Left forelimb (tissue), 1 donor: ENCODE data around the gene SRSF12.
A peak's percentile ranks its signal among the peaks of the same experiment; 100 is the strongest.
"Not testable (repeated sequence)": the region's sequence is repeated elsewhere in the genome, so short reads cannot be mapped to it uniquely, and the experiment has no call there.

Experiments
- DNase-seq: peaks from one replicate; pipeline ENCODE4 v3.0.0-alpha.2; 2018; ENCODE audit warnings: low spot score

The SRSF12 gene

DNA sequence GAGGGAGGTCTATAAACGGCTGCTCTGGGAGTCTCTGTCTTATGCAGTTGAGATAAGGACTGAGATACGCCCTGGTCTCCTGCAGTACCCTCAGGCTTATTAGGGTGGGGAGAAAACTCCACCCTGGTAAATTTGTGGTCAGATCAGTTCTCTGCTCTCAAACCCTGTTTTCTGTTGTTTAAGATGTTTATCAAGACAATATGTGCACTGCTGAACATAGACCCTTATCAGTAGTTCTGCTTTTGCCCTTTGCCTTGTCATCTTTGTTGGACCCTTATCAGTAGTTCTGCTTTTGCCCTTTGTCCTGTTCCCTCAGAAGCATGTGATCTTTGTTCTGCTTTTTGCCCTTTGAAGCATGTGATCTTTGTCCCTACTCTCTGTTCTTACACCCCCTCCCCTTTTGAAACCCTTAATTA, 10.4 kb upstream of the SRSF12 start:
- DNase-seq: not testable (repeated sequence)

DNA sequence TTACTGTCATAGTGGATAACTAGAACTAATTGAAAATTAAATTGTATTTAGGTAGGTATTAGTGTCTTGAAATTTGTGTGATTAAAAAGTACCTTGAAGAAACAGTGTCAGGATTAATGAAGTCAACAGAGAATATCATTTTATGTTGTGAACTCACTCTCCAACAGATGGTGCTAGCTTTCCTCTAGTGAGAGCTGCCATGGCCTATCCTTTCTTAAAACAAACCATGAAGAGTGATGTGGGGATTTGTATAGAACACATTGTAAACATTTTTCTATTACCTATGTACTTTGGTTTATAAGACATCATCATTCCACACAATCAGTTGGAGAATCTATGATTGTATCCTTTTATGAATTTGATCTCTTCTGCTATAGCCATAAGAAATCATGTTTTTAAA, 4.8 kb upstream of the SRSF12 start:
- DNase-seq: no peak

- no peak for DNase-seq
Measured at GRCh38 chr6:89121934-89122333, 4.1 kb upstream of the SRSF12 start.

- DNase-seq: no peak
Measured at GRCh38 chr6:89120371-89120770, 2.5 kb upstream of the SRSF12 start.

DNA sequence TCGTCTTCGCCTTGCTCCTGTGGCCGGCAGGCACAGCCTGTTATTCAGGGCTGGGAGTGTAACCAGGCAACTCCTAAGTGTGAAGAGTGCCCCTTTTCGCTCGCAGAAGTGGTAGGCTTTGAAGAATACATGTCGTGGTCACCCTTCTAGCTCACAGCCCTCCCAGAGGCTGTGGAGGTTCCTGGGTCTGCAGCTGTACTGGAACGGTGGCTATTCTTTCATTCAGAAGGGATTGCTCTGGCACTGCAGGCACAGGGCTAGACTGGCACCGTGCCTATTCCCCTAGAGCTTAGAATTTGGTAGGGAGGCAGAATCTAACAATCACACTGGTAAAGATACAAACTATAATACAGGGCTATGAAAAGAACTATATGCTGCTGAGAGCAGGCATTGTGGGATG, 1.1 kb upstream of the SRSF12 start:
- DNase-seq: no peak

GRCh38 chr6:89116702-89117101, 1.2 kb downstream of the SRSF12 start:
- no peak for DNase-seq

- no peak for DNase-seq
Measured at GRCh38 chr6:89111933-89112332, 5.9 kb downstream of the SRSF12 start.

DNA sequence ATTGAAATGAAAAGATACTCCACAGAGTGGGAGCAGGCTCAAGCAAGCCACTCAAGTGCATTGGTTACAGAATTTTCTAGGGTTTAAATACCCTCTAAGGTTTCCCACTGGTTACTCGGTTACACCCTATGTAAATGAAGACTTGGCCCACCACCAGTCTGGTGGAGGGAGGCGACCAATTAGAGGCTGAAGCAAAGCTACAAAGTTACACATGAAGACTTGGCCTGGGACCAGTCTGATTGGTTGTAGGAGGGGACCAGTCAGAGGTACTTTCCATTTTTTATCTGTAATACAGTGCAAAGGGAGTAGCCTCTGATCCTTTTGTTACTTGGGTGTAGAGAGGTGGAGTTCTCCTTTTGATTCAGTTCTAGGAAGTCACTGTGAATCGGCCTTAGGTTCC, 7.6 kb downstream of the SRSF12 start:
- DNase-seq: no peak

GRCh38 chr6:89100114-89100513, 17.8 kb downstream of the SRSF12 start:
- DNase-seq: no peak

DNA sequence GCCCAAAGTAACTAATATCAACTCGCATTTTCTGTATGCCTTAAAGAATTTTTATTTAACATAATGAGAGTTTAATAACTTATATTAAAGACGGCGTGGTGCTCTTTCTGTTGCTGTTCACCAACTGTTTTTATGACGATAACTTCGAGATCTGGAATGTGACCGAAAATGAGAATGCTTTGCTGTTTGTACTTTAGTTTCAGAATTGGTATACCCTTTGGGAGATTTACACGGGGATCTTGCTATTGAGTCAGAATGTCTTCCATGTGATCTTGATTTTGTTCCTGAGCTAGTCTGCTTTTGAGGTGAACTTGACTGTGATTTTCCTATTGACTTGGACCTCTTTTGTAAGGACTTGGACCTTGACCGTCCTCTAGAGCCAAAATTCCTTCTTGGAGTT, 19.4 kb downstream of the SRSF12 start:
- DNase-seq: no peak

DNA sequence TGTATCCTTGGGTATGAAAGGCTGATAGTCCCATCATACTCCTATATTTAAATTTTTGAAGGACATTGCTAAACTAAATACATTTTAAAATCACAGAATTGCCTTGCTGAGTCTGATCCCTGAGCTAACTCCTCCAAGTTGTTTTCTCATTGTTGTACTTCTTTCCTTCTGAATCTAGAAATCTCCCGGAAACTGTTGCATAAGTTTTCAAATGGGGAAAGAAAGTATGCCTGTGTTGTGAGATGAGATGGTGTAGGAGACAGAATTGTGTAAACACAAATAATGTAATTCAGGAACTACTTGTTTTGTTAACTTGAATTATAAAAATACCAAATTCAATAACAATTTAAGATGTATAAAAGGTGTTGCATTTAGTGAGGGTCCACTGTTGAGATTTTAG, 30.0 kb downstream of the SRSF12 start:
- DNase-seq: no peak

DNA sequence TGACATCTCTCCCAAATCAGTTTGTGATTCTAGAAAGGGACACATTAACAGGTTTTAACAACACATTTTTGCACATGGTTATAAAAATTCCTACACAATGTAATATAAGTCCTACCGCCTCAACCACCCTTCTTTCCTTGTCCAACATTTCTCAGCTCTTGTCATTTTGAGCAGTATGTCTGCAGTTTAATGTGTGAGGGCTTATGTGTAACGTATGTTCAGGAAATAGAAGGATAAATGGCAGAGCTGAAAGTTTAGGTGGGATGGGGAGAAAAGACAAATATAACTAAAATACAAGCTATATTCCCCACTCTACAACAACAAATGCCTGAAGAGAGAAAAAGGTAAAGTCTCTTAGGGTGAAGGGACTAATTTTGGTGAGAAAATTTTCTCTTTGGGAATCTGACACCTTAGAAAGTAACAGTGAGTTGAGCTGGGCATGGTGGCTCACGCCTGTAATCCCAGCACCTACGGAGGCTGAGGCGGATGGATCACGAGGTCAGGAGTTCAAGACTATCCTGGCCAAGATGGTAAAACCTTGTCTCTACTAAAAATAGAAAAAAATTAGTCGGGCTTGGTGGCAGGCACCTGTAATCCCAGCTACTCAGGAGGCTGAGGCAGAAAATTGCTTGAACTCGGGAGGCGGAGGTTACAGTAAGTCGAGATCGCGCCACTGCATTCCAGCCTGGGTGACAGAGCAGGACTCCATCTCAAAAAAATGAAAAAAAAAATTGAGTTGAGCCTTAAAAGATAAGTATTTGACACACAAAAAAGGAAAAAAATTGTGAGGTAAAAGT, 32.3 kb downstream of the SRSF12 start:
- no peak for DNase-seq

- no peak for DNase-seq
Measured at GRCh38 chr6:89084954-89085353, 32.9 kb downstream of the SRSF12 start.

- no peak for DNase-seq
Measured at GRCh38 chr6:89084542-89084941, 33.3 kb downstream of the SRSF12 start.

- no peak for DNase-seq
Measured at GRCh38 chr6:89082486-89082891, 35.4 kb downstream of the SRSF12 start.

- DNase-seq: peak; percentile 99
Measured at GRCh38 chr6:89081423-89082322, 36.2 kb downstream of the SRSF12 start.

DNA sequence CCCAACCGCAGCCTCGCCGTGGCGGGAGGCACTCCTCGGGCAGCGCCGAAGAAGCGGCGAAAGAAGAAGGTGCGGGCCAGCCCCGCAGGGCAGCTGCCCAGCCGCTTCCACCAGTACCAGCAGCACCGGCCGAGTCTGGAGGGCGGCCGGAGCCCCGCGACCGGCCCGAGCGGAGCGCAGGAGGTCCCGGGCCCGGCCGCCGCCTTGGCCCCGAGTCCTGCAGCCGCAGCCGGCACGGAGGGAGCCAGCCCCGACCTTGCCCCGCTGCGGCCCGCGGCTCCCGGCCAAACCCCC, 36.8 kb downstream of the SRSF12 start:
- DNase-seq: no peak

DNA sequence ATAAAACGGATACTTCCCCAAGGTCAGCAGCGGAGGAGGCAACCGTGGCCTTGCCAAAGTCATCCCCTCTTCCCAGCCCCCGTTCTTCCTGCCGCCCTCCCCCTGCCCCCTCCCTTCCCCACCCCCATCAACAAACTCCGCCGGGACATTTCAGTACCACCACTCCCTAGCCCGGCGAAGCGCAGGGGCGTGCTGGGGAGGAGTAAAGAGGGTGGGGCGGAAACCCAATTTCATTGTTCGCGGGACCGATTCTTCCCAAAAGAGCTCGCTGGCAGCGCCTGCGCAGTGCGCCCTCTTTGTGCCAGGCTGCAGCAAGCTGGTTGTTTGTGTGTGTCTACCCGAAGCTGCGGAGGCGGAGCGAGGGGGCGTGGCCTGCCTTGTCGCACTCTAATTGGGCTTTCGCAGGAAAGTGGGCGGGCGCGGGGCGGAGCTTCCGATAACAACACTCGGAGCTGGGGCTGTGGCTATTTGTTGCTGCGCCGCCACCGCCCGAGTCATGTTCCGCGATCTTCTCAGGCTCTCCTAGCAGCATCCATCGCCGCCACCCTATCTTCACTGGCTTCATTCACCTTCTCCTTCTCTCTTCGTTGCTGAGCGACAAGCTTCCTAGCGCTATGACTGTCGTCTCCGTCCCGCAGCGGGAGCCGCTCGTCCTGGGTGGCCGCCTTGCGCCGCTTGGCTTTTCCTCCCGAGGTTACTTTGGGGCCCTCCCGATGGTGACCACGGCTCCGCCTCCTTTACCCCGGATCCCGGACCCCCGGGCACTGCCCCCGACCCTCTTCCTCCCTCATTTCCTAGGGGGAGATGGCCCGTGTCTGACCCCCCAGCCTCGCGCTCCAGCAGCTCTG, 37.4 kb downstream of the SRSF12 start, which contains the start of gene PNRC1:
Gene PNRC1 (plus strand): TSS at position 471 of the 848 bp plus-strand sequence. CDS start 144 bp downstream, at position 615.
- DNase-seq: peak; percentile 100

DNA sequence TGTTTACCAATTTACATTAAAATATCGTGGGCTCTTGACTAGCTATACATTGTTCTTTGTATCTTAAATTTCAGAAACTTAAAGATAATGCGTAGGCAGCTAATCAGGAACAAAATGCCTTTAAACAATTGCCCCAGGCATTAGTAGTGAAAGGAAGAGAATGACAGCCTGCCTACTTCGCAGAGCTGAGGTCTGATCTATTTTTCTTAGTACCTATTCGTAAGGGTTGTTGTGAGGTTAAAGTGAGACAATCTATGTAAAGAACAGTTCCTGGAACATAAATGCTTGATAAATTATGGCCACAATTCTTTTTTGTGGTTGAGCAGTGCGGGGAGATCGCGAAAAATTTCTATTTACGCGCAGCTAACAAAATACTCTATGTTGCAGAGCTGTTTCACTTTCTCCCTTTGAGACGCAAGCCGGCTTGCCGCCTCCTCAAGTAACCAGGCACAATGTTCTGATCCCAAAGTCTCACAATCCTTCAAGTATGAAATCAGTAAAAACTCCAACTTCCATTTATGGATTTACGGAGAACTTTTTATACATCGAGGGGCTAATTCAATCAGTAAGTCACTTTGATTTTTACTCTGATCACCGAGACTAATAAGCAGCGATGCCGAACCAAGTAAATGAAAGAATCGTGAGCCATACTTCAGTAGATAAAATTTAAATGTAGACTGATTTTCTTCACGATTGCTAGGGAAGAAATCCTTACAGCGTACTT, 38.2 kb downstream of the SRSF12 start:
- DNase-seq: no peak

DNA sequence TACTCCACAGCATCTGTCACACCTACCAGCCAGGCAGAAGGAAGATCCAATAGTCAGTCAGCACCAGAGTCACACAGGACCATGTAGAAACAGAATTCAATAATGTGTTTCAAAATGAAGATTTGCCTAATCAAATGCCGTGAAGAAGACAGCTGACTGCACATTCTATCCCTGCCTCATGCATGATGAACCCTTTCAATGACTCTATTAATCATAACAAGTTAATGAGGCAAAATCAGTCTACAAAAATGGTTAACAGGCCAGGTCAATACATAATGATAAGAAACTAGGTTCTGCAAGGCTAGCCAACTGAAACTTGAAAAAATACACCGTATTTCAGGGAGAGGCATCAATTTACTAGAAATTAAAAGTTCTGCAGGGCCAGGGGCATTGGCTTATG, 44.0 kb downstream of the SRSF12 start:
- DNase-seq: no peak

DNA sequence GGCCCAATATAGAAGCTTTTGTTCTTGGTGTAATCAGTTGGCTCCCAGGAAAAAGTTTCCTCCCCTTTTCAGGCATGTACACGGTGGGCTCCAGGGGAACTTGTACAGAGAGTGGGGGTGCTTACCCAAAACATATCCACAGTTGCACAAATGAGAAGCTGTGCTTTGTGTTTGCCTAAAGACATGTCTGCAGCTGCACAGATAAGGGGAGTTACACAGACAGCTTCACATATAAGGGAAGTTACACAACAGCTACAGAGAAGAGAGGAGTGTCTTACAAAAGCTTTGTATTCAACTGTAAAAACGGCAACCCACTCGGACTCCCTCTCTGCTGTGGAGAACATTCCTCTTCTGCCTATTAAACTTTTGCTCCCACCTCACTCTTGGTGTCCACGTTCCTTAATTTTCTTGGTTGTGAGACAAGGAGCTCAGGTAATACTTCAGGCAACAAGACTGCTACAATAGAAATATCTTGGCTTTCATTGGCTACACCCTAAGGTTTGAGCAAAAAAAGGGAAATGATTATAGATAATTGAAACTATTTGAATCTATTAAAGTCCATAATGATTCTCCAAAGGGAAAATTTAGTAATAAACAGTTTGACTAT, 44.8 kb downstream of the SRSF12 start:
- DNase-seq: no peak
